ENCODE results near the gene COMMD4.
"Not testable (repeated sequence)": the region's sequence is repeated elsewhere in the genome, so short reads cannot be mapped to it uniquely, and the experiment has no call there.

COMMD4 gene

DNA sequence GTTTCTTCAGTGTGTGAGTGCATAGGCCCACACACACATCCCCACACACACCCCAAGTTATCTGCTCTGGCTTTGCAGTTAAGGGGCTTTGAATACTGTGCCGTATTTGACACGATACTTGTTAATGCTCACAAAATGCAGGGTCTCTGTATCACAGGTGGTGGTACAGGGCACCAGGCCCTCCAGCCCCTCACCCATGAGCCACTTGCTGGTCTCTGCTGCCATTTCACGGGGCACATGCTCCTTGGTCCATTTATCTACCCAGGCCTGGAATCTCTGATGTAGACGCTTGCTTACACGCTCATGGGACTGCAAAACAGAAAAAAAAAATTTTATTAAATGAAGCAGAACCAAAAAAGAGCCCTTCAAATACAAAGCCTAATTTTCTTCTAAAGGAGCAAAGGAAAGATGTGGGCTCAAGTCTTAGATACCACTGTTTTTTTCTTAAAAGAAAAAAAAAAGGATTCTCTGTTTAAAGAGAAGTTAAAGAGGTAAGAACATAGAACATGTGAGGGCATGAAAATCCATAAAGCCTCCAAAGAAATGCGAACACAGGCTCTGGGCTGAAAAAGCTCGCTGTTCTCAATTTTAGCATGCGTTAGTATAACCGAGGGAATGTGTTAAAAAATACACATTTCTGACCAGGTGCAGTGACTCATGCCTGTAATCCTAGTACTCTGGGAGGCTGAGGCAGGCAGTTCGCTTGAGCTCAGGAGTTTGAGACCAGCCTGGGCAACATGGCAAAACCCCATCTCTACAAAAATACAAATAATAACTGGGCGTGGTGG lies 36.2 kb downstream of the COMMD4 start:
- DNase-seq (ENCODE audit: low read depth in 2 of 2), result no peak

DNA sequence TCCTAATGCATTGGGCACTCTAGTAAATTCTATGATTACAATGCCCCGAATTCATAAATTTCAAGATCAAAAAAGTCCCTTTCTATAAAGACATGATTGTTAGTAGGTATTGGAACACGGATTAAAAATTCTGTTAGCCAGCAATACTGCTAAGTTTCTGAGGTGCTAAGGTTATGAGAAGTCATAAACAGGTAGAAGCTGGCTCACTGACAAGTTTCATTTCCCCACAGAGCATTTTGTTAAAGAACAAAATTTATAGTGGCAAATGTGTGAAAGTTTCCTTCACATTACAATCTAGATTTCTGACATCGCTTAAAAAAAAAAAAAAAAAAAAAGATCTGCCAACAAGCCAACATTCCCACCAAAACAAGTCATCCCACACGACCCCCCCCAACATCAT lies 44.9 kb downstream of the COMMD4 start:
- no peak for DNase-seq (ENCODE audit: low read depth in 2 of 2)

DNA sequence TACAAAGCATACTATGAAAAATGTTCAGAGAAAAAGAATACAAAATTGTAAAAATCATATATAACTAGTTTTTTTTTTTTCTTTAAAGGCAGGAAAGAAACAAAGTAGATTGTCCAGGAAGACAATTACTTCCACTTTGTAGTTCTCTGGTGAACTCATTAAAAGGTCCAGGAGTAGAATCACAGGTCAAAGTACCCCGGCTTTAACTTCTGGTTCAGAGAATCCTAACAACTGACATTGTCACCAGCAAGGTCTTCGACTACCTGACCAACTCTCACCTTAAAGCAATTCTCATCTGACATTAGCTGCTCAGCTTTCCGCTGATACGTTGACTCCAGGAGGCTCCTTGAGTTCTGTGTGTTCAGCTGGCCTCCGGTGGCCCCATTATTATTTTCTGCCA lies 48.1 kb downstream of the COMMD4 start:
- not testable (repeated sequence) for DNase-seq (ENCODE audit: low read depth in 2 of 2)
